Activated CD8-positive, alpha-beta T cell treated with anti-CD3 and anti-CD28 coated beads for 36 hours (primary cell): Measurements from ENCODE around the gene ETFB. TPM values are rescaled to one million over a fixed set of nuclear protein-coding genes. Genes with fewer than 3 reads are reported as not detected.

Source experiments
- ATAC-seq: fragments of 200-7000 bp; cut with Tn5 transposase; one replicate; pipeline ENCODE4 v1.10.0; 2021; ENCODE audit warnings: mild to moderate bottlenecking, moderate library complexity
- CTCF ChIA-PET: fragments of 350-600 bp; sonication (Branson Sonifier 250); formaldehyde crosslinking; loops from one replicate; lab custom pipeline; 2021; ENCODE audit warnings: antibody characterized with exemption; lab: Charles Lee
- POLR2A ChIA-PET: fragments of 350-600 bp; sonication (Branson Sonifier 250); formaldehyde crosslinking; loops from one replicate; lab custom pipeline; 2021; ENCODE audit warnings: antibody characterized with exemption; lab: Charles Lee
- DNase-seq: peaks from one replicate; pipeline ENCODE4 v3.0.0-alpha.2; 2020
- H3K27ac Mint-ChIP-seq: one replicate; pipeline ENCODE4 v1.8.0; 2021; ENCODE audit warnings: mild to moderate bottlenecking, mixed read lengths
- H3K27me3 Mint-ChIP-seq: one replicate; pipeline ENCODE4 v1.8.0; 2021; ENCODE audit warnings: mixed read lengths
- H3K36me3 Mint-ChIP-seq: one replicate; pipeline ENCODE4 v1.8.0; 2021; ENCODE audit warnings: low read depth, mixed read lengths
- H3K4me1 Mint-ChIP-seq: one replicate; pipeline ENCODE4 v1.8.0; 2021; ENCODE audit warnings: low read depth, mixed read lengths
- H3K4me3 Mint-ChIP-seq: one replicate; pipeline ENCODE4 v1.8.0; 2021; ENCODE audit warnings: mild to moderate bottlenecking, moderate library complexity, mixed read lengths
- H3K9me3 Mint-ChIP-seq: one replicate; pipeline ENCODE4 v1.8.0; 2021; ENCODE audit warnings: mixed read lengths
- intact Hi-C: fragments of 100-400 bp; cut with micrococcal nuclease; formaldehyde crosslinking; loops from one replicate; pipeline ENCODE4 v1.10.0; 2022
- total RNA-seq, 2 experiments: library from RNA; stranded (reverse); gene quantifications; one replicate each; pipeline ENCODE4 v1.2.3, GENCODE V29; 2021
- TF ChIP-seq, protein P1 (sequence below): fragments of 200-600 bp; IDR thresholded peaks from one replicate; pipeline ENCODE4 v1.8.0; 2022; ENCODE audit warnings: antibody characterized with exemption, mild to moderate bottlenecking

The ETFB gene
- total RNA-seq, 2 experiments from 2014 or later: 151 to 162 TPM

DNA sequence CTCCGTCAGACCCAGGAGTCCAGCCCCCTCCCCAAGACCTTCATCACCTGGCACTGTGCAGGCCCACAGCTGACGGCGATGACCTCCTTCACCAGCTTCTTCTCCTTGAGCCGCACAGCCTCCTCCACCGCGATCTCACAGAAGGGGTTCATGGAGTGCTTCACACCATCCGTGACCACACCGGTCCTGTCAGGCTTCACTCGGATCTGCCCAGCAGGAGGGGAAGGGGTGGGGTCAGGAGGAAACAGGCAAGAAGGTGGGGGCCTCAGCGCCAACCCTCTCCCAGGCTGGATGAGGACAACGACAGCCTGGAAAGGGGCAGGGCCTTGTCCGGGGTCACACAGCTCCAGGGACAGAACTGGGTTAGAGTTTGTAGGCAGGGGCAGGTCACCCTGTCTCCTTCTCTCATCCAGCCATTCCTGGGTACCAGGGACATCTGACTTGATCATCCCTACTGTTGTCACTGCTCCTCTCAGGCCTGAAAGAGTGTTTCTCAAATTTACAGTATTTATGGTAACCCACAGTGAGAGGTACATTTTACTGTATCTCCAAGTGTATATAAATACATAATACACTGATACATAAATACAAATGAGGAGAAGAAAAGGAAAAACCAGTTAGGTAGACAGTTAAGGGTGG, 12.0 kb downstream of the ETFB start:
- peak overlapping the region; percentile 25 for H3K27ac Mint-ChIP-seq
- H3K4me3 Mint-ChIP-seq: no peak overlapping the region
- DNase-seq: no peak

DNA sequence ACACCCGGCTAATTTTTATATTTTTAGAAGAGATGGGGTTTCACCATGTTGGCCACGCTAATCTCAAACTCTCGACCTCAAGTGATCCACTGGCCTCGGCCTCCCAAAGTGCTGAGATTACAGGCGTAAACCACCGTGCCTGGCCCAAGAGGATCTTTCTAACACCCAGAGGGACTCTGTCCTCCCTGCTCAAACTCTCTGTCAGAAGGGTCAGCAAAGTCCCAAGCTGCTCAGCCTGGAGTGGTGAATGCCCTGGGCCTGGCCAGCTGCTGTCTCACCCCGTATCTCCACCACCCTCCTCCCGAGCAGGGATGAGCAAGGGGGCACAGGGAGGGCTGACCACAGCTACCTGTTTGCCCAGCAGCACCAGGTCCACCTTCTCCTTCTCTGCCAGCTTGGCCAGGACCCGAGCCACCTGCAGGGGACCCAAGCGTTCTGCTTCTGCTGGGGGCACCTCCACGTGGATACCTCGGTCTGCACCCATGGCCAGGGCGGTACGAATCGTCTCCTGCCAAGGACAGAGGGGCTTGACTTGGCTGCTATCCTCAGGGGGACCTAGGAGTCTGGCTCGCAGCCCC, 13.3 kb downstream of the ETFB start:
- peaks cover 17% of the 10 kb centered on the region for H3K4me1 Mint-ChIP-seq
- H3K36me3 Mint-ChIP-seq: peaks cover 42% of the 10 kb centered on the region
- intact Hi-C loops: no loop called here
- ChIA-PET POLR2A (no interaction called here), CTCF (no interaction called here)
- H3K27me3 Mint-ChIP-seq: no peaks in the 10 kb centered on the region
- DNase-seq: no peak
- TF ChIP-seq, protein P1, sequence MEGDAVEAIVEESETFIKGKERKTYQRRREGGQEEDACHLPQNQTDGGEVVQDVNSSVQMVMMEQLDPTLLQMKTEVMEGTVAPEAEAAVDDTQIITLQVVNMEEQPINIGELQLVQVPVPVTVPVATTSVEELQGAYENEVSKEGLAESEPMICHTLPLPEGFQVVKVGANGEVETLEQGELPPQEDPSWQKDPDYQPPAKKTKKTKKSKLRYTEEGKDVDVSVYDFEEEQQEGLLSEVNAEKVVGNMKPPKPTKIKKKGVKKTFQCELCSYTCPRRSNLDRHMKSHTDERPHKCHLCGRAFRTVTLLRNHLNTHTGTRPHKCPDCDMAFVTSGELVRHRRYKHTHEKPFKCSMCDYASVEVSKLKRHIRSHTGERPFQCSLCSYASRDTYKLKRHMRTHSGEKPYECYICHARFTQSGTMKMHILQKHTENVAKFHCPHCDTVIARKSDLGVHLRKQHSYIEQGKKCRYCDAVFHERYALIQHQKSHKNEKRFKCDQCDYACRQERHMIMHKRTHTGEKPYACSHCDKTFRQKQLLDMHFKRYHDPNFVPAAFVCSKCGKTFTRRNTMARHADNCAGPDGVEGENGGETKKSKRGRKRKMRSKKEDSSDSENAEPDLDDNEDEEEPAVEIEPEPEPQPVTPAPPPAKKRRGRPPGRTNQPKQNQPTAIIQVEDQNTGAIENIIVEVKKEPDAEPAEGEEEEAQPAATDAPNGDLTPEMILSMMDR: no peak
- H3K4me3 Mint-ChIP-seq: no peak overlapping the region
- ATAC-seq: no peak
- H3K9me3 Mint-ChIP-seq: no peaks in the 10 kb centered on the region
- H3K27ac Mint-ChIP-seq: no peak overlapping the region

More for the DNA sequence above, 12.0 kb downstream of the ETFB start:
- ChIA-PET CTCF (interaction anchor here (0.8 to 1.4 kb wide), 2 partner anchors 12 to 14 kb away, joined by 3 to 8 read pairs; no protein-coding TSS in a partner anchor), POLR2A (interaction anchor here (0.8 to 1.3 kb wide), 6 partner anchors 9 to 18 kb away, joined by 3 to 4 read pairs (median 4); partner anchors contain the start of genes CLDND2 and NKG7)
- Mint-ChIP-seq H3K9me3 (no peaks in the 10 kb centered on the region), H3K4me1 (peaks cover 18% of the 10 kb centered on the region), H3K27me3 (no peaks in the 10 kb centered on the region), H3K36me3 (peaks cover 43% of the 10 kb centered on the region)
- TF ChIP-seq, protein P1: no peak
- intact Hi-C loops: no loop called here
- ATAC-seq: no peak

DNA sequence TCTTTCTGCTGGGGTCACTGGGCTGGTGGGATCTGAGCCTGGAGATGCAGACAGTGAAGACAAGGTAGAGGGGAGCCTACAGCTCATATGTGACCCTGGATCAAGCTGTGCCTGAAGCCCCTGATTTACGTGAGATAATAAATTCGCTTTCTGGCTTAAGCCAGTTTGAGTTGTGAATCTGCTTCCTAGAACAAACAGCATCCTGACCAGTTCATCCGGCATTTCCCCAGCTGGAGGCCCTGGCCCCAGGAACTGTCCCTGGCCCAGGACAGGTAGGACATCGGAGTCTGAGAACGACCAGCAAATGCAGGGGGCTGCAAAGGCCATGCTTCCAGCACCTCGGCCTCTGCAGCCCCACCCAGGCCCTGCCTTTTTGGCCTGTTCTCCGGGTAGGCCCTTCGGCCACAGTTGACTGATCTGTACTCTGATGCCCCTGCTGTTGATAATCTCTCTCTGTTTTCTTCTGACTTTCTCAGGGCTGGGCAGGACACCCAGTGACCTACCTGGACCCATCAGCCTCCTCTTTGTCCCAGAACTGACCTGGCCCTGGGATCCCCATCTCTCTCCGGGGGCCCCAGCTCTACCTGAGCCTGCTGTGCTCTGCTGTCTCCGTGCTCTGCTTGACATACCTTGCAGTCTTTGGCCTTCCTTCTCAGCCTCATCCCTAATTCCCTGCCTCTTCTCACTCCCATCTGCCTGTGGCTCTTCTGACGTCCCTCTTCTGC, 14.8 kb downstream of the ETFB start:
- intact Hi-C loops: no loop called here
- Mint-ChIP-seq H3K4me1 (peaks cover 13% of the 10 kb centered on the region), H3K4me3 (no peak overlapping the region), H3K27me3 (no peaks in the 10 kb centered on the region), H3K36me3 (peaks cover 42% of the 10 kb centered on the region), H3K27ac (peak overlapping the region; percentile 25), H3K9me3 (no peaks in the 10 kb centered on the region)
- DNase-seq: no peak
- CTCF ChIA-PET: interaction anchor here (0.7 to 1.6 kb wide), 3 partner anchors 13 to 795 kb away, joined by 3 to 4 read pairs (median 3); no protein-coding TSS in a partner anchor
- TF ChIP-seq, protein P1: no peak
- POLR2A ChIA-PET: interaction anchor here (0.9 kb wide), 1 partner anchor 14 kb away, joined by 3 read pairs; no protein-coding TSS in a partner anchor
- ATAC-seq: no peak

DNA sequence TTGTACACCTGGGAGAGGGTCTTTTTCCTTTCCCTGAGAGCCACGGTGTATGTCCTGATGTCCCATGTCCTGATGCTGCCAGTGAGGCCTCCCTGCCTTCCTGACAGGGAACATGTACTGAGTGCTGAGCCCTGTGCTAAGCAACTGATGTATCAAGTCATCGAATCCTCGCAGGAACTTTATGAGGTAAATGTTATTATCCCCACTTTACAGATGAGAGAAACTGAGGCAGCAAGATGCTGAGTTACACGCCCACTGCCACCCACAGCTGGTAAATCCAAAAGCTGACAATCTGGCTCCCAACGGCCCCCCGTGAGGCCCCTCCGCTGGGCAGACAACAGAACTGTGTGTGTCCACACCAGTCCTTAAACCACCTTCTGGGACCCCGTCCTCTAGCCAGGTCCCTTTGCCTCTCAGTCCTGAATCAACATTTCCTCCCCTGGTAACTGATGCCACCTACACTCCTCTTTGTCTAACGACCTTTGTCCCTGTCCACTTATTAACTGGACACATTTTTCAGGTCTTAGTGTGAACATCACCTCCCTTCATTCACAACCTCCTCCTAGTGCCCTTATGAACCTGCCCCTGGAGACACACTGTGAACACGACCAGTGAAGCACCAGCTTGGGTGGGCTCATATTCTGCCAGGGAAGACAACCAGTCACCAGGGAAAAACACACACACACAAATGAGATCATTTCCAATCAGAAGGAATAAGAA, 18.8 kb downstream of the ETFB start:
- DNase-seq (no peak), ATAC-seq (no peak)
- intact Hi-C loops: no loop called here
- TF ChIP-seq, protein P1: no peak
- Mint-ChIP-seq H3K27me3 (no peaks in the 10 kb centered on the region), H3K27ac (no peak overlapping the region), H3K4me1 (no peaks in the 10 kb centered on the region), H3K36me3 (peaks cover 31% of the 10 kb centered on the region), H3K9me3 (no peaks in the 10 kb centered on the region), H3K4me3 (no peak overlapping the region)
- ChIA-PET CTCF (no interaction called here), POLR2A (interaction anchor here (0.8 kb wide), 1 partner anchor 16 kb away, joined by 3 read pairs; no protein-coding TSS in a partner anchor)
